DOHH2 (cell line): ENCODE measurements around the gene NQO2.
"Not testable (repeated sequence)": the region's sequence is repeated elsewhere in the genome, so short reads cannot be mapped to it uniquely, and the experiment has no call there.

Source experiments
- H3F3A ChIP-seq: fragments of 200-600 bp; sonication (generic), shearing (Covaris generic); 2 replicates; pipeline ENCODE4 v1.6.0; 2016; ENCODE audit warnings: antibody characterized with exemption, mild to moderate bottlenecking; ENCODE audit not compliant: control insufficient read depth, insufficient read depth
- H3K27ac ChIP-seq: fragments of 200-600 bp; sonication (generic); 2 replicates; pipeline ENCODE4 v1.5.1; 2014; ENCODE audit warnings: low read depth, mild to moderate bottlenecking, low read length, moderate library complexity
- H3K27me3 ChIP-seq: fragments of 200-600 bp; sonication (generic); 2 replicates; pipeline ENCODE4 v1.6.1; 2014; ENCODE audit warnings: mild to moderate bottlenecking, low read length, mixed read lengths; ENCODE audit not compliant: control insufficient read depth
- H3K36me3 ChIP-seq: fragments of 200-600 bp; sonication (generic); 2 replicates; pipeline ENCODE4 v1.6.1; 2014; ENCODE audit warnings: mild to moderate bottlenecking, low read length, moderate library complexity, mixed read lengths; ENCODE audit not compliant: control insufficient read depth
- H3K4me1 ChIP-seq: fragments of 200-600 bp; sonication (generic); 2 replicates; pipeline ENCODE4 v1.6.1; 2014; ENCODE audit warnings: mild to moderate bottlenecking, low read length, mixed read lengths; ENCODE audit not compliant: control insufficient read depth
- H3K4me2 ChIP-seq: fragments of 200-600 bp; sonication (generic); 2 replicates; pipeline ENCODE4 v1.6.0; 2014; ENCODE audit warnings: mild to moderate bottlenecking, low read length, moderate library complexity
- H3K4me3 ChIP-seq: fragments of 200-600 bp; sonication (generic); 2 replicates; pipeline ENCODE4 v1.5.1; 2014; ENCODE audit warnings: mild to moderate bottlenecking, low read length, mixed read lengths
- H3K79me2 ChIP-seq: fragments of 200-600 bp; sonication (generic); 2 replicates; pipeline ENCODE4 v1.6.1; 2014; ENCODE audit warnings: mild to moderate bottlenecking, low read length, mixed read lengths; ENCODE audit not compliant: control insufficient read depth
- H3K9me2 ChIP-seq: fragments of 200-600 bp; sonication (generic); replicated peaks from 2 replicates; pipeline ENCODE4 v1.6.1; 2014; ENCODE audit warnings: mild to moderate bottlenecking, low read length, mixed read lengths; ENCODE audit not compliant: control insufficient read depth
- H3K9me3 ChIP-seq: fragments of 200-600 bp; sonication (generic); 2 replicates; pipeline ENCODE4 v1.6.1; 2014; ENCODE audit warnings: antibody characterized with exemption, low read length, mixed read lengths; ENCODE audit not compliant: control insufficient read depth, insufficient read depth
- H4K20me1 ChIP-seq: fragments of 200-600 bp; sonication (generic); 2 replicates; pipeline ENCODE4 v1.6.0; 2014; ENCODE audit warnings: low read depth, mild to moderate bottlenecking, antibody characterized with exemption, low read length, moderate library complexity; ENCODE audit not compliant: control insufficient read depth, insufficient read depth
- EZH2phosphoT487 ChIP-seq: fragments of 200-600 bp; sonication (generic); IDR thresholded peaks from 2 replicates; pipeline ENCODE4 v1.6.1; 2017; ENCODE audit warnings: borderline replicate concordance, mild to moderate bottlenecking, antibody characterized with exemption, low read length, moderate library complexity, mixed read lengths
- TF ChIP-seq, protein P1 (sequence below): fragments of 200-600 bp; sonication (generic); IDR thresholded peaks from one replicate; pipeline ENCODE4 v1.5.1; 2014; ENCODE audit warnings: antibody characterized with exemption, mild to moderate bottlenecking, low read depth, low read length; ENCODE audit not compliant: poor library complexity, severe bottlenecking

NQO2 gene

DNA sequence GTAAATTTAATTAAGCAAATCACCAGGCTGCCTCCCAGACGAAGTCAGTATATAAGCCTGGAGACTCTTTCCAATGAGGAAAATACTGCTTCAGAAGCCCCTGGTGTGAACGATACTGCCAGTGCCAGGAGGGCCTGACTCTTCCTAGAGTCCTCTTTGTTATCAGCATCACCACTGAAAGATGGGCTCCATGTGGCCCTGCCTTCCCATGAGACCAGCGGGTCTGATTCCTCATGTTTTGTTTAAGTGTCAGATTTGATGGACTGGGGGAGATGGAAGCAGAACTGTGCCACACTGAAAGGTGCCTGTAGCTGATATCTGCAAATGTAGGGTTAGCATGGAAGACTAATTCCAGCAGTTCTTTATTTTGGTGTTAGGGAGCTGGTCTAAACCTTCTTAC, 7.9 kb downstream of the NQO2 start:
- Histone ChIP-seq H3K9me2 (no peaks in the 10 kb centered on the region), H3K4me2 (no peak overlapping the region), H3K4me1 (peaks cover 6% of the 10 kb centered on the region), H3K27me3 (no peaks in the 10 kb centered on the region), H3K79me2 (no peaks in the 10 kb centered on the region), H3K36me3 (peaks cover 32% of the 10 kb centered on the region), H4K20me1 (no peaks in the 10 kb centered on the region), H3K27ac (no peak overlapping the region), H3K4me3 (no peak overlapping the region), H3K9me3 (peaks cover 4% of the 10 kb centered on the region; the same call in 1 of the 2 replicates), H3F3A (no peaks in the 10 kb centered on the region)
- TF ChIP-seq, protein P1, sequence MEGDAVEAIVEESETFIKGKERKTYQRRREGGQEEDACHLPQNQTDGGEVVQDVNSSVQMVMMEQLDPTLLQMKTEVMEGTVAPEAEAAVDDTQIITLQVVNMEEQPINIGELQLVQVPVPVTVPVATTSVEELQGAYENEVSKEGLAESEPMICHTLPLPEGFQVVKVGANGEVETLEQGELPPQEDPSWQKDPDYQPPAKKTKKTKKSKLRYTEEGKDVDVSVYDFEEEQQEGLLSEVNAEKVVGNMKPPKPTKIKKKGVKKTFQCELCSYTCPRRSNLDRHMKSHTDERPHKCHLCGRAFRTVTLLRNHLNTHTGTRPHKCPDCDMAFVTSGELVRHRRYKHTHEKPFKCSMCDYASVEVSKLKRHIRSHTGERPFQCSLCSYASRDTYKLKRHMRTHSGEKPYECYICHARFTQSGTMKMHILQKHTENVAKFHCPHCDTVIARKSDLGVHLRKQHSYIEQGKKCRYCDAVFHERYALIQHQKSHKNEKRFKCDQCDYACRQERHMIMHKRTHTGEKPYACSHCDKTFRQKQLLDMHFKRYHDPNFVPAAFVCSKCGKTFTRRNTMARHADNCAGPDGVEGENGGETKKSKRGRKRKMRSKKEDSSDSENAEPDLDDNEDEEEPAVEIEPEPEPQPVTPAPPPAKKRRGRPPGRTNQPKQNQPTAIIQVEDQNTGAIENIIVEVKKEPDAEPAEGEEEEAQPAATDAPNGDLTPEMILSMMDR, result no peak
- TF ChIP-seq EZH2phosphoT487, result no peak

DNA sequence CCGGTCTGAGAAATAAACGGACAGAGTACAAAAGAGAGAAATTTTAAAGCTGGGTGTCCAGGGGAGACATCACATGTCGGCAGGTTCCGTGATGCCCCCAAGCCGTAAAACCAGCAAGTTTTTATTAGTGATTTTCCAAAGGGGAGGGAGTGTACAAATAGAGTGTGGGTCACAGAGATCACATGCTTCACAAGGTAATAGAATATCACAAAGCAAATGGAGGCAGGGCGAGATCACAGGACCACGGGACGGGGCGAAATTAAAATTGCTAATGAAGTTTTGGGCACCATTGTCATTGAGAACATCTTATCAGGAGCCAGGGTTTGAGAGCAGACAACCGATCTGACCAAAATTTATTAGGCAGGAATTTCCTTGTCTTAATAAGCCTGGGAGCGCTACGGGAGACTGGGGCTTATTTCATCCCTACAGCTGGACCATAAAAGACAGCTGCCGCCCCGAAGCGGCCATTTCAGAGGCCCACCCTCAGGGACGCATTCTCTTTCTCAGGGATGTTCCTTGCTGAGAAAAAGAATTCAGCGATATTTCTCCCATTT, 9.1 kb downstream of the NQO2 start:
- H3K27ac ChIP-seq, H3K9me3 ChIP-seq, H3K4me3 ChIP-seq, H3K79me2 ChIP-seq, H3K4me1 ChIP-seq, H3K9me2 ChIP-seq, H3K27me3 ChIP-seq, H3F3A ChIP-seq, H3K4me2 ChIP-seq, H4K20me1 ChIP-seq: not testable (repeated sequence)
- H3K36me3 ChIP-seq, result peaks cover 32% of the 10 kb centered on the region

DNA sequence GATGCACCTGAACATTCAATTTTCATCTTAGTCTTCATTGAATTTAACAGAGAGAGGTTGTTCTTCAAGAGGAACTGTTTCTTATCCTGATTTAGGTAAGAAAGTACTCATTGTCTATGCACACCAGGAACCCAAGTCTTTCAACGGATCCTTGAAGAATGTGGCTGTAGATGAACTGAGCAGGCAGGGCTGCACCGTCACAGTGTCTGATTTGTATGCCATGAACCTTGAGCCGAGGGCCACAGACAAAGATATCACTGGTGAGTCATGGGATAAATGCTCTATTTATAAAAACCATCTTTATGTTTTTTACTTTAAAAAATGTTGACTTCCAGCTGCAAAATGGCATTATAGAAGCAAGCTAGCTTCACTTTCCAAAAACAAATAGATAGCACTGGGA, 10.2 kb downstream of the NQO2 start:
- peaks cover 28% of the 10 kb centered on the region for H3K36me3 ChIP-seq

DNA sequence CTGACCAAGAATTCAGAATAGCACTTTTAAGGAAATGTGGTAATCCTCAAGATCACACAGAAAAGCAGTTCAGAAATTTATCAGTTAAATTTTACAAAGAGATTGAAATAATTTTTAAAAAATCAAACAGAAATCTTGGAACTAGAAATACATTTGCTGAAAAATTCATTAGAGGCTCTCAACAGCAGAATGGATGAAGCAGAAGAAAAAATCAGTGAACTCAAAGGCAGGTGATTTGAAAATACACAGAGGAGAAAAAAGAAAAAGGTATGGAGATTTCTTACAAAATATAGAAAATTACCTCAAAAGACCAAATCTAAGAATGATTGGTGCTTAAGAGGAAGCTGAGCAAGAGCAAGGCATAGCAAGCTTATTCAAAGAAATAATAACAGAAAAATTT, 11.5 kb downstream of the NQO2 start:
- Histone ChIP-seq H3K36me3 (peaks cover 28% of the 10 kb centered on the region), H3F3A (no peaks in the 10 kb centered on the region), H4K20me1 (no peaks in the 10 kb centered on the region), H3K4me1 (no peaks in the 10 kb centered on the region), H3K9me2 (no peaks in the 10 kb centered on the region), H3K4me3 (no peak overlapping the region), H3K27me3 (no peaks in the 10 kb centered on the region), H3K9me3 (peaks cover 4% of the 10 kb centered on the region; the same call in 1 of the 2 replicates), H3K27ac (no peak overlapping the region), H3K4me2 (no peak overlapping the region), H3K79me2 (no peaks in the 10 kb centered on the region)
- TF ChIP-seq, protein P1, result no peak
- TF ChIP-seq EZH2phosphoT487, result no peak

More for the DNA sequence above, 10.2 kb downstream of the NQO2 start:
- no peak overlapping the region for H3K4me2 ChIP-seq
- H3K79me2 ChIP-seq, result no peaks in the 10 kb centered on the region
- no peaks in the 10 kb centered on the region for H3K27me3 ChIP-seq
- H3K27ac ChIP-seq, result no peak overlapping the region
- peaks cover 6% of the 10 kb centered on the region for H3K4me1 ChIP-seq
- no peaks in the 10 kb centered on the region for H3F3A ChIP-seq
- TF ChIP-seq, protein P1, result no peak
- TF ChIP-seq EZH2phosphoT487, result no peak
- peaks cover 4% of the 10 kb centered on the region; the same call in 1 of the 2 replicates for H3K9me3 ChIP-seq
- H3K9me2 ChIP-seq, result no peaks in the 10 kb centered on the region
- no peaks in the 10 kb centered on the region for H4K20me1 ChIP-seq
- H3K4me3 ChIP-seq, result no peak overlapping the region
